GM21529 (cell line): ENCODE measurements around the gene NLGN2.
"Not testable (repeated sequence)": the region's sequence is repeated elsewhere in the genome, so short reads cannot be mapped to it uniquely, and the experiment has no call there.

ENCODE experiments used
- ATAC-seq: cut with Tn5 transposase; IDR thresholded peaks from one replicate; pipeline ENCODE4 v1.9.1; 2021; ENCODE audit not compliant: unreplicated experiment

Gene NLGN2

DNA sequence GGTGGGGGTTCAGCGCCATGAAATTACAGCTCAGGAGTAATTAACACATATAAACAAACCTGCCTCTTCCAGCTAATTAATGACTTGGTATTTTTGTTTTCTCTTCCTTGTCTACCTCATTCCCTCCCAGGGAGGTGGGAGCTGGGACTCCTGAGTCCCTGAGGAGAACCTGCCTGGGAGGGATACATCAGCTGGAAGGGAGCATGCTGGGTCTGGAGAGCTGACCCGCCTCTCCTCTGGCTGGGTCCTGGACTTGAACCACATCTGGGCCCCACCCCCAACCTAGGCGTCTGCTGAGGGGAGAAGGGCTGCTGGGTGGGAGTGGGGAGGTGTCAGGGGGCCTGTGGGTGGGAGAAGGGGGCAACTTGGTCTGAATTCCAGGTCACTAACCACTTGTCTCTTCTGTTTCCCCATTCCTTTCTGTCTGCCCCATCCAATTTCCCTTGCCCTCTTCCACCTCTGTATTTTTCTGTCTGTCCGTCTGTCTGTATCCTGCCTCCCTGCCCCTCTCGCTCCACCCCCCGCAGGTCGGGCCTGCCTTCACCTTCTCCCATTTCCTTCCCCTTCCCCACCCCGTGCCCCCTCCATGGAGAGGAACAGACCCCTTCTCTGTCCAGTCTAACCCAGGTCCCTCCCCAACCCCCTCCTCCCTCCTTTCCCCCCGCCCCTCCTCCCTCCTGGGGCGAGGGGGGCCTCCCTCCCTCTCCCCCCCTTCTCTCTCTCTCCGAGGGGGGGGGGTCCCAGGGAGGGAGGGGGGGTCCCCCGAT lies at the start of gene NLGN2:
TSS of gene NLGN2 (plus strand) at position 361 of the 767 bp plus-strand sequence. CDS start 411 bp downstream, outside the sequence.
- no peak for ATAC-seq

DNA sequence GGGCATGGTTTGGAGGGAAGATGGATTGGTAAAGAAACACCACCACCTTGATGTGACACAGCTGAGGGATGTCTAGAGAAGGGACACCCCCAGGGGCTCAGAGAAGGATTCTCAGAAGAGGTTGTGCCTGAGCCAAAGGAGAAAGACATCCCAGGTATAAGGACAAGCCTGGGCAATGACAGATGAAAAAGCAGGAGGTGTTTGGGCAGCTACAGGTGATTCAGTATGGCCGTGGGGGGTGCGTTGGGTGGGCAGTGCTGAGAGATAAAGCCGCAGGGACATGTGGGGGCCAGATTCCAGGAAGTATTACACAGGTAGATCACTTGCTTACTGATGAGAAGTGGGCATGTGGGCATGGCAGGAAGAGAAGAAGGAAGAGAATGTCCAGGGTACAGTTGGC lies 45.7 kb upstream of the NLGN2 start:
- ATAC-seq: no peak

DNA sequence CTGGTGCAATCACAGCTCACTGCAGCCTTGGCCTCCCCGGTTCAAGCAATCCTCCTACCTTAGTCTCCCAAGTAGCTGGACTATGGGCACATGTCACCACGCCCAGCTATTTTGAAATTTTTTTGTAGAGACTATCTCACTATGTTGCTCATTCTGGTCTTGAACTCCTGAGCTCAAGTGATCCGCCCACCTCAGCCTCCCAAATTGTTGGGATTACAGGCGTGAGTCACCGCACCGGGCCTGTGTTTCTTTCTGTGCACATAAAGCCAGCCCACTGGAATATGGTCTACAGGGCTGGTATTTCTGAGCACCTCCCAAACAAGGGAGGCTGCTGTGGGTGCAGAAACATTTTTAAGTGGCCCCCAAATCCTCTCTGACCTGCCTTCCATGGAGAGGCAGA lies 44.3 kb upstream of the NLGN2 start:
- no peak for ATAC-seq

DNA sequence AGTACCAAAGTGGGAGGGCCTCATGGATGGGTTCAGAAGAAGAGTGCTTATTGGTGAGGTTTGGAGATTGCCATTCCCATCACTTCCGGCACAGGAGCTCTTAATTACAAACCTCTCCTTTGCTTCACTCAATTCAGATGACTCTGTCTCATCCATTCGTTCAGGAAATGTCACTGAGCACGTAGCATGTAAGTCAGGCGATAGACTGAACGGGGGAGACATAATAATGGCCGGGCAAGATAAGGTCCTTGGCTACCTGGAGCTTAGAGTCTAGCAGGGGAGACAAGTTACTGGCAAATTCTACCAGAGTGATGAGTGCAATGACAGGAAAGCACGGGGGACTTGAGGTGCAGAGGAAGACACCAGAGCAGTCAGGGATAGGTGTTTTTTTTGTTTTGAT lies 41.7 kb upstream of the NLGN2 start:
- not testable (repeated sequence) for ATAC-seq

DNA sequence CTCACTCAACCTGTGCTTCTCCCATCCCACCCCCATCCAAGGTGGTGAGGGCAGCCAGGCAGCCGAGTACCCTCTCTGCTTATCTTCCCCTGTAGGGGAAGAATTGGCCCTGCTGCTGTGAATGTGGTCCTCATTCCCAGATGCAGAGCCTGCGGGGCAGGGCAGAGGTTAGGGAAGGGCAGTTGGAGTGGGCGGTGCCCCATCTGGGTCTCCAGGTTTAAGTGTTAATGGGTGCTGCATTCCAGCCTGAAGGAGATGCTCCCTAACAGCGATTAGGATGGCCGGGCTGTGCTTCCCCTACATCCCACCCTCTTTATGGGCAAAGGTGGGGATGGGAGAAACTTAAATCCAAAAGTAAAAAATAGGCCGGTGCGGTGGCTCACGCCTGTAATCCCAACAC lies 40.6 kb upstream of the NLGN2 start:
- no peak for ATAC-seq

DNA sequence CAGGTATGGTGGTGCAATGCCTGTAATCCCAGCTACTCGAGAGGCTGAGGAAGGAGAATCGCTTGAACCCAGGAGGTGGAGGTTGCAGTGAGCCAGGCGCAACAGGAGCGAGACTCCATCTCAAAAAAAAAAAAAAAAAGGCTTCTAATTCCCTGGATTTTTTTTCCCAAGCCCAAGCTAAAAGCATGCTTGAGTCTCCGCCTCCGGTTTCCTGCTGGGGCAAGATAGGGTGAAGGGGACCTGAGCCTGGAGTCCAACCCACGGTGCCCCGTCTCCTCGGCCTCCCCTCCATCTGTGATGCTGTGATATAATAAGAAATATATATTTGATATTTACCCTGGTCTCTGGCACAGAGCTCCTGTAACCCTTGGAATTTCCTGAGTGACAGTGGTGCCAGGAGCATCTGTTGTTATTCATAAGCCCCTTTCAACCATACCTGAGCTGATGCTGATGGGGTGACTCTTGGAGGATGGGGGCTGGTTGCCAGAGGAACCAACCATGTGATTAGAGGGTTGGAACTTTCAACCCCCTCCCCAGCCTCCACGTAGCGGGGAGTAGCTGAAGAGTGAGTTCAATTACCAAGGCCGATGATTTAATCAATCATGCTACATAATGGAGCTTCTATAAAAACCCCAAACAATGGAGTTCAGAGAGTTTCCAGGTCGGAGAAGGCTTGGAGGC lies 39.6 kb upstream of the NLGN2 start:
- ATAC-seq: no peak

DNA sequence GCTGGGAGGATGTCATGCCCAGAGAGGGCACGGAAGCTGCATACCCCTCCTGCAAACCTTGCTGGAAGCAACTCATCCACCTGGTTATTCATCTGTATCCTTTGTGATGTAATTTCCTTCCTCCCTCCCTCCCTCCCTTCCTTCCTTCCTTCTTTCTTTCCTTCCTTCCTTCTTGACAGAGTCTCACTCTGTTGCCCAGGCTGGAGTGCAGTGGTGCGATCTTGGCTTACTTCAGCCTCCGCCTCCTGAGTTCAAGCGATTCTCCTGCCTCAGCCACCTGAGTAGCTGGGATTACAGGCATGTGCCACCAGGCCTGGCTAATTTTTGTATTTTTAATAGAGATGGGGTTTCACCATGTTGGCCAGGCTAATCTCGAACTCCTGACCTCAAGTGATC lies 39.0 kb upstream of the NLGN2 start:
- ATAC-seq: not testable (repeated sequence)

DNA sequence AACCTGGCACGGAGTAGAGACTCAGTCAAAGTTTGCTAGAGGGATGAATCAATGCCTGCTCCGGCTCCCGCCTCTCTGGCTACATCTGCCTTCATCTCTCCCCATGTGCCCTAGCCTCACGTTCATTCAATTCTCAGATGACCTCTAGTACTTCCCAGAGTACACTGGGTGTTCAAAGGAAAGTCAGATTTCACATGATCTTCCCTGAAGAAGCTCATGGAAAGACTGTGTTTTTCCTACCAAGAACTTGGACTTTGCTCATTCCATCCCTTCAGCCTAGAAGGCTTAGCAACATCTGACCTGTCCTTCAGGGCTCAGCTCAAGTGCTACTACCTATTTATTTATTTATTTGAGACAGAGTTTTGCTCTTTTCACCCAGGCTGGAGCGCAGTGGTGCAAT lies 37.8 kb upstream of the NLGN2 start:
- ATAC-seq: no peak

DNA sequence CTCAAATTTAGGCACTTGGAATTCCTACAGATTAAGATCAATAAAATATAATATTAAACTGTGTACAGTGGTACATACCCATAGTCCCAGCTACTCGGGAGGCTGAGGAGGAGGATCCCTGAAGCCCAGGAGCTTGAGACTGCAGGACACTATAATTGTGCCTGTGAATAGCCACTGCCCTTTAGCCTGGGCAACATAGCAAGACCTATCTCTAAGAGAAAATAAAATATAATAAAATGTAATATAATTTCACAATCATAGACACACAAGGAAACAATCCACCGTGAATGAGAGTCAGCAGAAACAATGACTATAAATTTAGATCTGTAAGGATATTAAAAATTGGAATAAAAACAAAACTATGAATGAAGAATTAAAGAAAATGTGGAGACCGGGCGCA lies 36.8 kb upstream of the NLGN2 start:
- ATAC-seq: no peak

DNA sequence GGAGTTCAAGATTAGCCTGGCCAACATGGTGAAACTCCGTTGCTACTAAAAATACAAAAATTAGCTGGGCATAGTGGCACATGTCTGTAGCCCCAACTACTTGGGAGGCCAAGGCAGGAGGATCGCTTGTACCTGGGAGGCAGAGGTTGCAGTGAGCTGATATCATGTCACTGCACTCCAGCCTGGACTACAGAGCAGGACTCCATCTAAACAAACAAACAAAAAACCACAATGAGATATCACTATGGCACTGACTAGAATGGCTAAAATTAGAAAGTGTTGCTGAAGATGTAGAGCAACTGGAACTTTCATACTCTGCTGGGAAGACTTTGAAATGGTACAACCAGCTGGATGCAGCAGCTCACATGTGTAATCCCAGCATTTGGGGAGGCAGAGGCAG lies 33.3 kb upstream of the NLGN2 start:
- no peak for ATAC-seq

DNA sequence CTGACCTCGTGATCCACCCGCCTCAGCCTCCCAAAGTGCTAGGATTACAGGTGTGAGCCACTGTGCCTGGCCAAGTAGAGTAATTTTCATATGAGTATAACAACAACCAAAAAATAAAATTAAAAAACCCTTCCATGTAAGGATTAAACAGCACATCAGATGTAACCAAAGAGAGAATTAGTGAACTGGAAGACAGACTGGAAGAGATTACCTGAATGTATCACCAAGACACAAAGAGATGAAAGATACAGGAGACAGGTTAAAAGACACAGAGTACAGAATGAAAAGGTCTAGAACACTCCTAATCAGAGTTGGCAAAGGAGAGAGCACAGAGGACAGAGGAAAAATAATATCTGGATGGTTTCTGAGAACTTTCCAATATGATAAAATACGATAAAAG lies 28.5 kb upstream of the NLGN2 start:
- ATAC-seq: no peak

DNA sequence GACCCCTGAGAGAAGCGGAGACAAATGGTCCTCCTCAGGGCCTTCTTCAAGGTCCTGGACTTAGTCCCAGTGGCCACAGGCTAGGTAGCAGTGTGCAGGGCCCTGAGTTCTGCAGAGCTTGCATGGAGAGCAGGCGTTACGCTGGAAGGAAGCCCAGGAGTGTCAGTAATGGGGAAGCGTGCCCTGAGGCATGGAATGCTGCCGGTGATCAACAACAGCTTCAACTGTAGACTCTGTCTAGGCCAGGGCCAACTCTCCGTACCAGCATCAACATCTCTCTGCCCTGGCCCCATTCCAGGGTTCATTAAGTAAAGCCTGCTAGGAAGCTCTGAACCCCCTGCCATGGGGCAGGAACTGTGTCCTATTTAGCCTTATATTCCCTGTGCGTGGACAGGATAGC lies 27.3 kb upstream of the NLGN2 start:
- no peak for ATAC-seq

DNA sequence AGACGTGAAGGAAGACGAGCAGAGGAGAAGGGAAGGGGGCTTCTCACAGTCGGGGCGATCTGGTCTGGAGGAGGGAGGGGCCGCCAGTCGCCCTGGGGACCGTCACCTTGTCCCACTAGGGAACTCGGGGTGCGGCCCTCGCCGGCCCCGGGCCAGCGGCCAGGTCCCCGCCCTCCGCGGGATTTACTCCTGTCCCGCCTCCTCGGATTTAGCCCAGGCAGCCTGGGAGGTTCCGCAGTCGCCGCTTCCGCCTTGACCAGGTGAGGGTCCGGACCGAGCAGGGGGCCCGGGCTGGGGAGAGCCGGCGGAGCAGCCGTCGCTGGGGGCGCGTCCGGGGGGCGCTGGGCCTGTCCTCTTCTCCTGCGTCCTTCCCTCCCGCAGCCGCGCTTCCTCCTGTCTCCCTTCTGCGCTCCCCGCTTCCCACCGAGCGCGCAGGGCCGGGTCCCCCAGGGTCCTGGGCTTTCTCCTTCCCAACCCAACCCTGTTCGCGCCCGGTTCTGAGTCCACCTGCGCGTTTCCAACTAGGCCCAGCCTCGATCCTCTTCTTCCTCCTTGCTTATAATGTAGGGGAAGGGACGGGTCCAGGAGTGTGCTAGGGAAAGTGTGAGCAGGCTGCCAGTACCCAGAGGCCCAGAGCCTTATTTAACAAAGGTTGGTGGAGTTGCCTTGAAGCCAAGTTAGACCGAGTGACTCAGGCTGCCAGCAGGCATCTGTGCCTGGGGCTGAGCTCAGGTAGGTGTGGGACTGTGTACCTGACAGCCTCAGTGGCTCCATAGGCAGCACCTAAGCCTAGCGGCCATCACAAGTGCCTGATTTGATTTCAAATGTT lies 26.6 kb upstream of the NLGN2 start, which contains the start of gene TNK1:
TSS of gene TNK1 (plus strand) at position 235 of the 829 bp plus-strand sequence. CDS start 1,838 bp downstream, outside the sequence.
- no peak for ATAC-seq

DNA sequence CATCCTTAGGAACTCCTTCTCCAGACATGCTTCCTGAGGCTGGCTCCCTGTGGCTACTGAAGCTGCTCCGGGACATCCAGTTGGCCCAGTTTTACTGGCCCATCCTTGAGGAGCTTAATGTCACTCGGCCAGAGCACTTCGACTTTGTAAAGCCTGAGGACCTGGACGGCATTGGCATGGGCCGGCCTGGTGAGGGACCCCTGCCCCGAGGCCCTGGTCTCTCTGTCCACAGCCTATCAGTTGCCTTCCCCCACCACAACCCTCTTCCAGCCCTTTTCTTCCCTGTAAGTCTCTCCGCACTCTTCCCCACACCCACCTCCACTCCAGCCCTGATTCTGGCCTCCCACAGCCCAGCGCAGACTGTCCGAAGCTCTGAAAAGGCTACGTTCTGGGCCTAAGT lies 24.7 kb upstream of the NLGN2 start:
- no peak for ATAC-seq

DNA sequence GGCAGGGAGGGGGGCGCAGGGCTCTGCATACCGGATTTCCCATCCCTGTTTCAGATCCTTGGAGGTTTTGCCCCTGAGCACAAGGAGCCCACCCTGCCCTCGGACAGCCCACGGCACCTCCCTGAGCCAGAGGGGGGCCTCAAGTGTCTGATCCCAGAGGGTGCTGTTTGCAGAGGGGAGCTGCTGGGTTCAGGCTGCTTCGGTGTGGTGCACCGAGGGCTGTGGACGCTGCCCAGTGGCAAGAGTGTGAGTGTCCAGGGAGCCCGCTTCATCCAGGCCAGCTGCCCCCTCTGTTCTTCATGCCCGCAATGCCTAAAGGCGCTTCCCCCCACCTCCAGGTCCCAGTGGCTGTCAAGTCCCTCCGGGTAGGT lies 24.3 kb upstream of the NLGN2 start:
- no peak for ATAC-seq

DNA sequence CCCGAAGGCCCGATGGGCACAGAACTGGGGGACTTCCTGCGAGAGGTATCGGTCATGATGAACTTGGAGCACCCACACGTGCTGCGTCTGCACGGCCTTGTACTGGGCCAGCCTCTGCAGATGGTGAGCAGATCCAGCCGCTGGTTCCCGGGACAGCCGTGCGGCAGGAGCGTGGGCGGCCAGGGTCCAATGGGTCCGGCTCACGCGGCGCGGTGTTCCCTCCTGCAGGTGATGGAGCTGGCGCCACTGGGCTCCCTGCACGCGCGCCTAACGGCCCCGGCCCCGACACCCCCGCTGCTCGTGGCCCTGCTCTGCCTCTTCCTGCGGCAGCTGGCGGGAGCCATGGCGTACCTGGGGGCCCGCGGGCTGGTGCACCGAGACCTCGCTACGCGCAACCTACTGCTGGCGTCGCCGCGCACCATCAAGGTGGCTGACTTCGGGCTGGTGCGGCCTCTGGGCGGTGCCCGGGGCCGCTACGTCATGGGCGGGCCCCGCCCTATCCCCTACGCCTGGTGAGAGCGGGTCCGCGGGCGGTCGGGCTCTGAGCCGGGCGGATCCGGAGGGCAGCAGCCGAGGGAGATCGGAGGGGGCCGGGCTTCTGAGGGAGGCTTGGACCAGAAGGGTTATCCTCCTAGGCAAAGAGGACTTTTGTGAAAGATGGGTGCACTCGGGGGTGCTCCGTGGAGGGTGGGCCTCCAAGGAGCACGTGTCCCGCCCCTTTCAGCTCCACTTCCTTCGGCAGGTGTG lies 23.7 kb upstream of the NLGN2 start:
- peak; percentile 76 for ATAC-seq

DNA sequence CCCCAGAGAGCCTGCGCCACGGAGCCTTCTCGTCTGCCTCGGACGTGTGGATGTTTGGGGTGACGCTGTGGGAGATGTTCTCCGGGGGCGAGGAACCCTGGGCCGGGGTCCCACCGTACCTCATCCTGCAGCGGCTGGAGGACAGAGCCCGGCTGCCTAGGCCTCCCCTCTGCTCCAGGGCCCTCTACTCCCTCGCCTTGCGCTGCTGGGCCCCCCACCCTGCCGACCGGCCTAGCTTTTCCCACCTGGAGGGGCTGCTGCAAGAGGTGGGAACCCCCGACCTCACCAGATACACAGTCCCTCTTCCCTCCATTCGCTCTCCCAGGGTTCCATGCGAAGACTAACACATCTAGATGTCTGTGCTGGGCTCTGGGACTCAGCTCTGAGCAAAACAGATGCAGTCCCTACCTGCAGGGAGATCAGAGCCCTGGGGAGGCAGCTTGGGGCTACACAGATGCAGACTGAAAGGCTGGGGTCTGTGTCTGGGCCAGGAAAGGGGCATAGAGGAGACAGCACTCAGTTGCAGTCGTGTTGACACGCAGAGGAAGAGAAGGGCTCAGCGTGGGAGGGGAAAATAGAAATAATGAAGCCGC lies 23.1 kb upstream of the NLGN2 start:
- ATAC-seq: no peak

DNA sequence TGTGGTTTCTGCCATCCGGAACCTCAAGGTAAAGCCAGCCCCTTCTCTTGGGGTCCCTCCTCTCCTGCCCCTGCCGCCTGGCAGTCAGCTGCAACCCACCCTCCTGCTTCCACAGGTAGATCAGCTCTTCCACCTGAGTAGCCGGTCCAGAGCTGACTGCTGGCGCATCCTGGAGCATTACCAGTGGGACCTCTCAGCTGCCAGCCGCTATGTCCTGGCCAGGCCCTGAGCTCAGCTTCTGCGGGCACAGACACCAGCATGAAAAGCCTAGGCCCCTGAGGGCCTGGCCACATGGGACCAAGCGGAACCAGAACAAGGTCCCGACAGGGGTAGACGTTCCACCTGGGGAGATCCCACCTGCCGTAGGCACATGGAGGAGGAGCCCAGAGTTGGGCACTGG lies 18.8 kb upstream of the NLGN2 start:
- no peak for ATAC-seq

DNA sequence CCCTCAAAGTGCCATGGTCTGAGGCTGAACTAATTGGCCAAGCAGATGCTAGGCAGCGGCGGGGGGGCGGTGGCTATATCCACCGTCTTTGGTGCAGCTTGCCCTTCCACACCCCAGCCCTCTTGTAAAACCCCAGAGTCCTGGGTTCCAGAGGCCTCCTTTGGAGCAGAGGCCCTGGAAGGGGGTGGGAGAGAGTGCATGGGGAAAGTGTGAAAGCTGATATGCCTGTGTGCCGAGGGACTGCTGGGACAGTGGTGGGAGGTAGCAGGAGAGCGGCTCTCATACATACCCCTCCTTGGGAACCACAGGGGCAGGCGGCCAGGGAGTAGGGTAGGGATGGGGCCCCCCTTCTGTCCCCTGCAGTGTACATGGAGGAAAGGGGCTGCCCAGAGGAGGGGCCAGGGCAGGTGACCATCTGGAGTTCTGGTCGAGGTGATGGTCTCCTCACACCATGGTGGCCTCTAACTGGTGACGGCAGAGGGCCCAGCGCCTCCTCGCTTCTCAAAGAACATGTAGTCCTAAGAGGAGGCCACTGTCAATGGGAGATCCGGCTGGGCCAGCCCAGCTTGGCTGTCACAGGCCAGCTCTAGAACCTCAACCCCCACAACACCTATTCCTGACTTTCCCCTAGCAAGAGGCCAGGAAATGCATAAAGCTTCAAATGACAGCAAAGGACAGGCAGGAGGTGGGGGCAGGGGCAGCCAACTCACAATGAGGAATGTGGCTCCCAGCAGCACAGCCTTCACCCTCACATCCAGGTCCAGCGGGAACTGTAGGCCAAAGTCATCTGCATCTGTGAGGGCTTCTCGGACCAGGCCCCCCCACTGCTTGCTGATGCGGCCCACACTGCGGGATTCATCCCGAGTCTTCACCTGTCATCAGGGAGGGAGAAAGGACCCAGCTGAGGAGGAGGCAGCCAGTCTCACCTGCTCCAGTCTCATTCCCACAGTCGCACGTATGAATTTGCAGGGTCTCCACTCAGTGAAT lies 17.4 kb upstream of the NLGN2 start:
- no peak for ATAC-seq
